Nucleus accumbens (tissue), 56 donors: ENCODE measurements around the gene EDN1.

ENCODE experiments used
- DNase-seq, 56 donors: peaks; one replicate each; lab custom pipeline; 2025; lab: John Stamatoyannopoulos, UW

EDN1 gene

DNA sequence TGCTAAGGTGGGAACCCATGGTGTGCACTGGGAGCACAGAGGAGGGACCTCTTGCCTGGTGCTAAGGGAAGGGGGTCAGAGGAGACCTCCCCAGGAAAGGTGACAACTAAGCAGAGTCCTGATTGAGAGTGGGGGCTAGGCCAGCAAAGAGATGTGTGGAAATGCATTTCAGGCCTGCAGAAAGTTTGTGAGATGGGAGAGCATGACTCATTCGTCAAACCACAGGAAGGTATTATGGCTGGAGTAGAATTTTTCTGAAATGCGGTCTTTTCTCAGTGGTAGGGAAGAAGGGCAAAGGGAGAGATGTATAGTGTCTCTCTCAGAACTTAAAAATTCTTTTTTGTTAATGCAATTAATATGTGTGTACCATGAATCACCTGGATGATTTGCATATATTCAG lies 23.6 kb upstream of the EDN1 start:
- no peak for DNase-seq

DNA sequence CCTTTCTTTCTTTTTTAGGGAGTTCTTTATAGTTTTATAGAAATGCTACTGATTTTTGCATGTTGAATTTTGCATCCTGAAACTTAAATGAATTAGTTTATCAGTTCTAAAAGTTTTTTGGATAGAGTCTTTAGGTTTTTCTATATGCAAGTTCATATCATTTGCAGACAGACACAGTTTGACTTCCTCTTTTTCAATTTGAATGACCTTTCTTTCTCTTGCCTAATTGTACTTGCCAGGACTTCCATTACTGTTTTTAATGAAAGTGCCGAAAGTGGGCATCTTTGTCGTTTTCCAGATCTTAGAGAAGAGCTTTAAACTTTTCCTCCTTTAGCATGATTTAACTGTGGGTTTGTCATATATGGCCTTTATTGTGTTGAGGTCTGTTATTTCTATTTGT lies 21.1 kb upstream of the EDN1 start:
- no peak for DNase-seq

DNA sequence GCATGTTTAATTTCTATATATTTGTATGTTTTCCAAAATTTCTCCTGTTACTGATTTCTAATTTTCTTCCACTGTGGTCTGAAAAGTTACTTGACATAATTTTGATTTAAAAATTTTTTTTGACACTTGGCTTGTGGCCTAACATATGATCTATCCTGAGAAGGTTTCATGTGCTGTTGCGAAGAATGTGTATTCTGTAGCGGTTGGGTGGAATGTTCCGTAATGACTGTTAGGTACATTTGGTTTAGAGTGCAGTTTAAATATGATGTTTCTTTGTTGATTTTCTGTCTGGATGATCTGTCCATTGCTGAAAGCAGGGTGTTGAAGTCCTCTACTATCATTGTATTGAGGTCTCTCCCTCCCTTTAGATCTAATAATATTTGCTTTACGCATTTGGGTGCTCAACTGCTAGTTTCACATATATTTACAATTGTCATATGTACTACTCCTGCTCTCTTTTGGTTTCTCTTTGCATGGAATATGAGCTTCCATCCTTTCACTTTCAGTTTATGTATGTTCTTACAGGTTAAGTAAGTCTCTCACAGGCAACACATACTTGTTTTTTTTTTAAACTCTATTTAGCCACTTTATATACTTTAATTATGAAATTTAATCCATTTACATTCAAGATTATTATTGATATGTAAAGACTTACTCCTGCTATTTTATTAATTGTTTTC lies 19.5 kb upstream of the EDN1 start:
- no peak for DNase-seq

DNA sequence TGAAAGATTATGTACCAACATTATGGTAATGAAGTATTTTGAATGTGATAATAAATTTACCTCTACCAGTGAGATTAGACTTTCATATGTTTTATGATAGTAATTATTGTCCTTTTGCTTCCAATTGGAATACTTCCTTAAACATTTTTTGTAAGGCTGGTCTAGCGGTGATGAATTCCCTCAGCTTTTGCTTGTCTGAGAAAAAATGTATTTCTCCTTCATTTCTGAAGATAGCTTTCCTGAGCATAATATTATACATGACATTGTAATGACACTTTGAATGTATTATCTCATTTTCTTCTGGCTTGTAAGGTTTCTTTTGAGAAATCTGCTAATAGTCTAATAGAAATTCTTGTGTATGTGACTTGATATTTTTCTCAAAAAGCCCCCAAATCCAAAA lies 18.6 kb upstream of the EDN1 start:
- no peak for DNase-seq

- DNase-seq: no peak
Measured at GRCh38 chr6:12271997-12272396, 18.2 kb upstream of the EDN1 start.

GRCh38 chr6:12275107-12275506 lies 15.1 kb upstream of the EDN1 start:
- no peak for DNase-seq

- no peak for DNase-seq
Measured at GRCh38 chr6:12276930-12277315, 13.2 kb upstream of the EDN1 start.

DNA sequence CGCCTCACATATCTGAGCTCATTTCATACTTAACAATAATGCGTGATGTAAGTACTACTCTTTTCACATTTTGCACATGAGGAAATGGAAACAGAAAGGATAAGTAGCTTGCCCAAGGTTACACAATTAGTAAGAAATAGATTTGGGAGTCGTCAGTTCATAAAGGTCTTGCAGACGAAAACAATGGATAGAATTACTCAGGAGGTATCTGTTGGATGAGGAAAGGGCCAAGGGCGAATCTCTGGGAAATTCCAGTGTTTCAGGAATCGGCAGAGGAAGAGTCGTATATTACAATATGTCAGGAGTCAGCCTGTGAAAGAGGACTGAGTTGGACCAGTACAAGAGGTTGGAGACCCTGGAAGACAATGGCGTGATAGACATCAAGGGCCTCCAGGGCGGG lies 12.8 kb upstream of the EDN1 start:
- DNase-seq: no peak

- no peak for DNase-seq
Measured at GRCh38 chr6:12278915-12279314, 11.2 kb upstream of the EDN1 start.

DNA sequence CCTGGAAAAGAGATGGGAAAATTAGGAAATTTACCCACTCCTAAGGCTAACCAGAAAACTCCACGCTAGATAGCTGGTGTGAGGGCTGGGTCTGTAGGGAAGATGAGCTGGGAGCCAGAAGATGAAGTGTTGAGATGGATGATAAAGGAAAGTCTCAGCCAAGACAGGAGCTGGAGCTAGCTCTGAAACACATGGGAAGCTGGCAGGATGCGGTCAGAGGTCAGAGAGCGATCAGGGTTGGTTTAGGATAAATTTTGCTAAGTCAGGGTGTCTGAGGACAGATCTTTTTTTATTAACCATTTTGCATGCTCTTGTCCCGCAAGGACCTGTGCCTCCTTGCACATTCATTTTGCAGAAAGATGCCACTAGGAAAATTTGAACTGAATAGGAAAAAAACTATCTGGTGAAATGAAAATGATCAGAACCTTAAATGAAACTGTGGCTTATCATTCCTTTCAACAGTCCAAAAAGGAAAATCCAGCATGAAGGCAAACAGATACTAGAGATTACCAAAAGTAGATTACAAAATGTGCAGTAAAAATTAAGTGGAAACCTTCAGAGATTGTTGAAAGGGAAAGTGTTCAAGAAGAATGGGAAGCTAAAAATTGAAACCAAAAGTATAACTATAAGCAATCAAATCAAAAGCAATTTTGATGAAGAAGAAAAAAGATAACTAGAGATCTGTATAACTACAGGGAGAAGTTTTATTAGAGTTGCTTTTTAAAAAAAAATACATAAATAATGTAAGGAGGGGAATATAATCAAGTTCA lies 10.7 kb upstream of the EDN1 start:
- DNase-seq: no peak

- no peak for DNase-seq
Measured at GRCh38 chr6:12280458-12280857, 9.7 kb upstream of the EDN1 start.

GRCh38 chr6:12280902-12281301 lies 9.3 kb upstream of the EDN1 start:
- DNase-seq: no peak

DNA sequence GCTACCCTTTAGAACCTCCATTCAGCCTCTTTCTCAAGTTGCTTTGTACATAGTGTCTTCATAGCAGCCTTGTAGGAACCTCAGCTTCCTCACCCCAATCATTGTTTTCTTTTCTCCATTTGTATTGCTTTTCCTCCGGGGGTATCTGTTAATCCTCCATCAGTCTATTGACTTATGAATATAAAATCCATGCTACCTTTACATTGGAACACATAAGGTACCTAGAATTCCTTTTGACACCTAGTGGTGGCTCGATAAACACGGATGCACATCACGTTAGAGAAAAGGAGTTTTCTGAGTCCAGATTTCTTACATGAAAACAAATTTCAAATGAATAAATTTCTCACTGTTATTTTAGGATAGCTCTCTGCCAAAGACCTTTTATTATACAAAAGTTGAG lies 6.3 kb upstream of the EDN1 start:
- DNase-seq: no peak

DNA sequence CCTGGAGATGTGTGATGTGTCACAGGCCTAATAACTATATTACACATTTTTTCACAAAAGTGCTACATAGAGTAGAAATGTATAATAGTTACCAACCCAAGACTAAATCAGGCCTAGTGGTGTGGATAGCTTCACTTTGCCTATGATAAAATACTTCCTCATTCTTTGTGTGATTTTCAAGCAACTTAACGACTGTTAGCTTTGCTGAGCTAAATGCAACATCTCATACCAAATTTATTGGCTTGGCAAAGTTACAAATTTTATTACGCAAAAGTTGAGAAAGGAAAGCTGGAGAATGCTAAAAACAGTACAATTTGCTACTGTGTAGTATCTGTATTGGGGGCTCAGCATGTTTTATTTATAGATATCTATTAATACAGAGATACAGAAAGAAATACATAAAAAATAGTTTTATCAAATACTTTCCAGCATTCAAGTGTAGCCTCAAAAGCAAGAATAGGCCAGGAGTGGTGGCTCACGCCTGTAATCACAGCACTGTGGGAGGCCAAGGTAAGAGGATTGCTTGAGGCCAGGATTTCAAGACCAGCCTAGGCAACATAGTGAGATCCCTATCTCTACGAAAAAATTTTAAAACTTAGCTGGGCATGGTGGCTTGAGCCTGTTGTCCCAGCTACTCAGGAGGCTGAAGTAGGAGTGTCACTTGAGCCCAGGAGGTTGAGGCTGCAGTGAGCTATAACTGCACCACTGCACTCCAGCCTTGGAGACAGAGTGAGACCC lies 3.6 kb upstream of the EDN1 start:
- DNase-seq: no peak

DNA sequence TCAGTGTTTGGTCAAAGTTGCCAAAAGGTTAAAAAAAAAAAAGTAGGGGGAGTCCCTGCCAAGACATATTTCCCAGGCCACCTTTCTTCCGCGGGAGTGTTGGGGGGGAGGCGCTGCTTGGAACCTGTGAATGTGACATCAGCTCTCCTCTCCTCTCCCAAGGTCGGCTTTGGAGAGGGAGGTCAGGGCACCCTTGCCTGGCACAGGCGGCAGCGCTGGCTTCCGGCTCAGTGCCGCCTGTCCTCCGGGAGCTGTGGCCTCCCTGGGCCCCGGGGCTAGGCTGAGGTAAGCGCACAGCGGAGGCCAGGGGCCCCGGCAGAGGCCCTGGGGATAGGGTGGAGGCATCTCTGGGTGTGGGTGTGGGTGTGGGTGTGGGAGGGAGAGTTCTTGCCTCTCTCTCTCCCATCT lies 1.9 kb upstream of the EDN1 start:
- DNase-seq: no peak

DNA sequence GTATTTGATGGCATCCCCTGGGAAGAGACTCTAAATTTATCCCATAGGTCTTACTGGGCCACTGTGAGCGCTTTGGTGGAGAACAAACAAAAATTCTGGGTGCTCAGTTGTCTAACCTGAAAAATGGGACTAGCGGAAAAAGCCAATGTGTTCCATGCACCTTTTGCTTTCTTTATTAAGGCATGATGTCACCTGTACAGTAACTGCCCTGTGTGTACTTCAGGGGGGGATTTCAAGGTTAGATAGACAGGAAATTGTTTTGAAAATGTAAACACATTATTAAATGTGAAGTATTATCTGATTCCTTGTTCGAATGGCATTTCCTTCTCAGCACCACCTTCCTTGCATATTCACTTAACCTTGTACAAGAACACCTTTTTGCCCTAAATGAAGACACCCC lies 1.2 kb upstream of the EDN1 start:
- DNase-seq: no peak

GRCh38 chr6:12289365-12289919 lies 719 bp upstream of the EDN1 start:
- DNase-seq: peak in 3 of 56 donors; percentile 3 to 29 (median 3)

GRCh38 chr6:12291071-12291838 lies 1.1 kb downstream of the EDN1 start:
- DNase-seq: no peak

- DNase-seq: no peak
Measured at GRCh38 chr6:12291839-12292604, 1.9 kb downstream of the EDN1 start.
